Measurements from ENCODE around the gene MYH9. TPM values are rescaled to one million over a fixed set of nuclear protein-coding genes. Genes with fewer than 3 reads are reported as not detected.
"Not testable (repeated sequence)": the region's sequence is repeated elsewhere in the genome, so short reads cannot be mapped to it uniquely, and the experiment has no call there.

The MYH9 gene
- total and polyA plus RNA-seq, 10 donors = 59.8 to 1,376 (median 711) TPM

DNA sequence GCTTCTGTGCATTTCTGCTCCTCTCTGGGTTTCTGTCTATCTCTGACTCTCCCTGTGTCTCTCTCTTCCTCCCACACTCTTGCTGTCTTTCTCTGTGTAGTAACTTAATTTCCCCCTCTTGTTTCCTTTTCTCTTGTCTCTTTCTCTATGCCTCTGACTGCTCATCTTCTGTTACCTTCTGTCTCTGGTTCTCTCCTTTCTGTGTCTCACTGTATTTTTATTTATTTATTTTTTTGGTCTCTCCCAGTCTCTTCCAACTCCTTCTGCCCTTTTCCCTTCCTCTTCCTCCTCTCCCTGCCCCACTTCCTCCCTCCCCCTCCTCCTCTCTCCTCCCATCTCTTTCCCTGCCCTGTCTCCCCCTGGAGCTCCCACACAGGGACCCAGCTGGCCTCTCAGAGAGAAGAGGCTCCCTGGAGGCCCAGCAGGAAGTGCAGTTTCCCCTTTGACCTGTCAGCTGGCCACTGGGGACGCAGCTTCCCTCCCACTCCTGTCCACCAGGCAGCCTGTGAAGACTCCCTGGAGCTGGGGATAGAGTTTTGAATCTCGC, 38.3 kb upstream of the MYH9 start:
- H3K27ac ChIP-seq = peak overlapping the region in 7 of 8 donors; percentile 56 to 73 (median 65)
- intact Hi-C loops (cut with DNase I; ENCODE audit: low total_unique reads) = no loop called here
- H3K27me3 ChIP-seq (replicated peaks in 1 of 7) = no peaks in the 10 kb centered on the region
- peaks cover 10 to 59% (median 30%) of the 10 kb centered on the region in 6 donors for H3K4me1 ChIP-seq
- TF ChIP-seq POLR2AphosphoS5 (IDR thresholded peaks at IDR 0.05) (peak; percentile 36 to 65 (median 45)), POLR2A (IDR thresholded peaks at IDR 0.05) (no peak)
- TF ChIP-seq, protein P1, sequence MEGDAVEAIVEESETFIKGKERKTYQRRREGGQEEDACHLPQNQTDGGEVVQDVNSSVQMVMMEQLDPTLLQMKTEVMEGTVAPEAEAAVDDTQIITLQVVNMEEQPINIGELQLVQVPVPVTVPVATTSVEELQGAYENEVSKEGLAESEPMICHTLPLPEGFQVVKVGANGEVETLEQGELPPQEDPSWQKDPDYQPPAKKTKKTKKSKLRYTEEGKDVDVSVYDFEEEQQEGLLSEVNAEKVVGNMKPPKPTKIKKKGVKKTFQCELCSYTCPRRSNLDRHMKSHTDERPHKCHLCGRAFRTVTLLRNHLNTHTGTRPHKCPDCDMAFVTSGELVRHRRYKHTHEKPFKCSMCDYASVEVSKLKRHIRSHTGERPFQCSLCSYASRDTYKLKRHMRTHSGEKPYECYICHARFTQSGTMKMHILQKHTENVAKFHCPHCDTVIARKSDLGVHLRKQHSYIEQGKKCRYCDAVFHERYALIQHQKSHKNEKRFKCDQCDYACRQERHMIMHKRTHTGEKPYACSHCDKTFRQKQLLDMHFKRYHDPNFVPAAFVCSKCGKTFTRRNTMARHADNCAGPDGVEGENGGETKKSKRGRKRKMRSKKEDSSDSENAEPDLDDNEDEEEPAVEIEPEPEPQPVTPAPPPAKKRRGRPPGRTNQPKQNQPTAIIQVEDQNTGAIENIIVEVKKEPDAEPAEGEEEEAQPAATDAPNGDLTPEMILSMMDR (IDR thresholded peaks at IDR 0.05 in 8 of 11, conservative IDR thresholded peaks at IDR 0.05 in 3 of 11) = peak in 6 of 11 experiments; percentile 15 to 50 (median 46)
- DNase-seq = peak; percentile 85
- 26 to 55% (median 37%) methylated on average over 2 of the region's 2 CpGs for WGBS, 5 donors
- H3K9me3 ChIP-seq = no peaks in the 10 kb centered on the region
- no peak overlapping the region for H3K4me3 ChIP-seq
- no peaks in the 10 kb centered on the region for H3K36me3 ChIP-seq

DNA sequence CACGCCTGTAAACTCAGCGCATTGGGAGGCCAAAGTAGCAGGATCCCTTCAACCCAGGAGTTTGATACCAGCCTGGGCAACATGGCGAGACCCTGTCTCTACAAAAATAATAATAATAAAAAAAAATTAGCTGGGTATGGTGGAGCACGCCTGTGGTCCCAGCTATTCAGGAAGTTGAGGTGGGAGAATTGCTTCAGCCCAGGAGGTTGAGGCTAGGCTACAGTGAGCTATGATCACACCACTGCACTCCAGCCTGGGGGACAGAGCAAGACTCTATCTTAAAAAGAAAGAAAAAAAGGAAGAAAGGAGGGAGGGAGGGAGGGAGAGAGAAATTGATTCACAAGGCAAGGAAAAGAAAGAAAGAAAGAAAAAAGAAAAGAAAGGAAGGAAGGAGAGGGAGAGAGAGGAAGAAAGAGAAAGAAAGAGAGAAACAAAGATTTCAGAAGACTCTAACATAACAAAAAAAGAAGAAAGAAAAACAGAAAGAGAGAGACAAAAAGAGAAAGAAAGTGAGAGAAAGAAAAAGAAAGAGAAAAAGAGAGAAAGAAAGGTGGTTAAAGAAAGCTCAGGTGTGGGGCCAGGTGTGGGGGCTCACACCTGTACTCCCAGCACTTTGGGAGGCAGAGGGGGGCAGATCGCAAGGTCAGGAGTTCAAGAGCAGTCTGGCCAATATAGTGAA, 37.3 kb upstream of the MYH9 start:
- Histone ChIP-seq H3K27me3 (replicated peaks in 1 of 7) (no peaks in the 10 kb centered on the region), H3K4me1 (peaks cover 11 to 69% (median 36%) of the 10 kb centered on the region in 6 donors), H3K4me3 (no peak overlapping the region), H3K36me3 (no peaks in the 10 kb centered on the region), H3K9me3 (no peaks in the 10 kb centered on the region), H3K27ac (peak overlapping the region in 7 of 8 donors; percentile 56 to 73 (median 65))
- 79 to 86% (median 82%) methylated on average over 5 of the region's 5 CpGs for WGBS, 5 donors
- intact Hi-C loops (cut with DNase I; ENCODE audit: low total_unique reads) = no loop called here
- TF ChIP-seq POLR2AphosphoS5 (IDR thresholded peaks at IDR 0.05) = no peak
- TF ChIP-seq POLR2A (IDR thresholded peaks at IDR 0.05) = no peak
- no peak for DNase-seq

DNA sequence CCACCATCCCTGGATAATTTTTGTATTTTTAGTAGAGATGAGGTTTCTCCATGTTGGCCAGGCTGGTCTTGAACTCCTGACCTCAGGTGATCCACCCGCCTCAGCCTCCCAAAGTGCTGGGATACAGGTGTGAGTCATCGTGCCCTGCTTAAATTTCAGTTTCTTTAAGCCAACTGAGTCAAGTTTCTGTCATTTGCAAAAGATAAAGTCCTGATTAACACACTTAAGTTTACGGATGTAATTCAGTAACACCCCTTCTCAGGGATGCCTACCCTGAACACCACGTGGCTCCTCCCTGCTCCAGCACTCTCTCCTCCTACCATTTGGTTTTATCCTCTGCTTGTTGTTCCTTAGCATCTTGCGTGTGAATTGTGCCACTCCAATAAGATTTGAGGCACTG, 36.7 kb upstream of the MYH9 start:
- intact Hi-C loops (cut with DNase I; ENCODE audit: low total_unique reads) = not testable (repeated sequence)
- peaks cover 15 to 74% (median 41%) of the 10 kb centered on the region in 6 donors for H3K4me1 ChIP-seq
- 84 to 94% (median 87%) methylated on average over 5 of the region's 5 CpGs for WGBS, 5 donors

DNA sequence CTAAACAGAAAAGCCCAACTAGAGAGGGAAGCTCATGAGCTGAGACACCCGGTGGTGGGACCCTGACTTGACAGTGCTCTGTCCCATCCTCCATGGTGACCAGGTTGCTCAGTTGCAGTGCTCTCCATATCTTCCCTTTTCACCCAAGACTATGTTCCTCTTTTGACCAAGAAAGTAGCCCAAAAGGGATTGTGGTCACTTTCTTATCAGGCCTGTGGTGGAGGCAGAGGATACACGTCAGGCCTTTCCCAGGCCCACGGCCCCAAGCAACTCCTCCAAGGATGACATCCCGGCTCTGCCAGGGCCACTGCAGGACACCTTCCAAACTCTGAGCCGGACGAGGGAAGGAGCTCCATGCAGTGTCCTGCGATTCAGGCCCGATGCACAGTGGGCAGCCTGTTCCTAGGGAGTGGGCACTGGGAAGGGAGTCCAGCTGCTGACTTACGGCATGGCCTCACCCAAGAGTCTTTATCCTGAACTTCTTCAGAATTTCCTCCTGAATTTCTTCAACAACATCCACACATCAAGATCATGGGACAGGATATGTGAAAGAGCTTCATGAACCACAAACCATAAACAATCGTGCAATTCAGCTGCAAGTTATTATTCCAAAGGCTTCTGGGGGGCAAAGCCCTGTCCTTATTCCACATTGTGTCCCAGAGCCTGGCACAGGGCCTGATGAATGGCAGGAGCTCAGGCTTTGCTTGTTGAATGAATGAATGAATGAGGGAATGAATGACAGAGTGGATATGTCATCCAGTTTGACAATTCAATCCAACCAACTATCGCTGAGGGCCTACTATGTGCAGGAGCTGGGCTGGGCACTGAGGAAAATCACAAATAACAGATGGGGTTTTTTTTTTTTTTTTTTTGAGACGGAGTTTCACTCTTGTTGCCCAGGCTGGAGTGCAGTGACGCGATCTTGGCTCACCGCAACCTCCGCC, 36.0 kb upstream of the MYH9 start:
- Histone ChIP-seq H3K9me3 (no peaks in the 10 kb centered on the region), H3K27me3 (replicated peaks in 1 of 7) (no peaks in the 10 kb centered on the region), H3K36me3 (no peaks in the 10 kb centered on the region), H3K4me3 (peak overlapping the region in 1 of 8 donors; percentile 41), H3K4me1 (peaks cover 19 to 82% (median 49%) of the 10 kb centered on the region in 6 donors), H3K27ac (peak overlapping the region in 6 of 8 donors; percentile 42 to 81 (median 72))
- intact Hi-C loops (cut with DNase I; ENCODE audit: low total_unique reads) = no loop called here
- peak; percentile 75 for DNase-seq
- 71 to 82% (median 78%) methylated on average over 13 to 15 of the region's 16 CpGs for WGBS, 5 donors
- TF ChIP-seq, protein P1 (IDR thresholded peaks at IDR 0.05 in 8 of 11, conservative IDR thresholded peaks at IDR 0.05 in 3 of 11) = no peak
- TF ChIP-seq POLR2AphosphoS5 (IDR thresholded peaks at IDR 0.05) = no peak
- no peak for TF ChIP-seq POLR2A (IDR thresholded peaks at IDR 0.05)

More for the DNA sequence above, 36.7 kb upstream of the MYH9 start:
- H3K27ac ChIP-seq = peak overlapping the region in 6 of 8 donors; percentile 8 to 73 (median 69)
- H3K27me3 ChIP-seq (replicated peaks in 1 of 7); H3K4me3 ChIP-seq; DNase-seq; H3K9me3 ChIP-seq; H3K36me3 ChIP-seq: not testable (repeated sequence)

Data from spleen (tissue), 11 donors.